AG09309 (cell line): ENCODE data around the gene RAB19.

Experiments
- DNase-seq: peaks from one replicate; pipeline ENCODE4 v3.0.0-alpha.2; 2010; ENCODE audit warnings: low read depth
- H3K4me3 ChIP-seq: 2 replicates; pipeline ENCODE4 v1.5.1; 2011; ENCODE audit warnings: mild to moderate bottlenecking, low read depth, low read length, moderate library complexity; ENCODE audit not compliant: control insufficient read depth
- CTCF ChIP-seq: IDR thresholded peaks from 2 replicates; pipeline ENCODE4 v1.5.1; 2011; ENCODE audit warnings: mild to moderate bottlenecking, low read depth, low read length, inconsistent platforms; ENCODE audit not compliant: insufficient read depth, control insufficient read depth; ENCODE audit errors: missing control alignments

Gene RAB19

GRCh38 chr7:140439359-140439758 lies 35.5 kb downstream of the RAB19 start:
- DNase-seq = no peak
- TF ChIP-seq CTCF = no peak
- H3K4me3 ChIP-seq = no peak overlapping the region

- no peak overlapping the region for H3K4me3 ChIP-seq
- TF ChIP-seq CTCF = no peak
- no peak for DNase-seq
These were observed 36.7 kb downstream of the RAB19 start for GRCh38 chr7:140440593-140440992.

- TF ChIP-seq CTCF = no peak
- DNase-seq = no peak
- H3K4me3 ChIP-seq = no peak overlapping the region
These were observed 37.7 kb downstream of the RAB19 start for GRCh38 chr7:140441519-140441918.

GRCh38 chr7:140446467-140446866 lies 42.6 kb downstream of the RAB19 start:
- H3K4me3 ChIP-seq = no peak overlapping the region
- TF ChIP-seq CTCF = no peak
- DNase-seq = no peak

GRCh38 chr7:140447841-140448240 lies 44.0 kb downstream of the RAB19 start:
- DNase-seq = no peak
- no peak for TF ChIP-seq CTCF

GRCh38 chr7:140448781-140449480 lies 45.1 kb downstream of the RAB19 start:
- TF ChIP-seq CTCF = no peak
- no peak overlapping the region for H3K4me3 ChIP-seq
- no peak for DNase-seq

More at GRCh38 chr7:140447841-140448240, 44.0 kb downstream of the RAB19 start:
- no peak overlapping the region for H3K4me3 ChIP-seq

- TF ChIP-seq CTCF = no peak
- H3K4me3 ChIP-seq = no peak overlapping the region
- no peak for DNase-seq
These were observed 47.9 kb downstream of the RAB19 start for GRCh38 chr7:140451716-140452115.
